Activated CD8-positive, alpha-beta T cell treated with anti-CD3 and anti-CD28 coated beads for 36 hours (primary cell): ENCODE data around the gene NFATC2. TPM values are rescaled to one million over a fixed set of nuclear protein-coding genes. Genes with fewer than 3 reads are reported as not detected.

Experiments used
- ATAC-seq: fragments of 200-7000 bp; cut with Tn5 transposase; one replicate; pipeline ENCODE4 v1.10.0; 2021; ENCODE audit warnings: mild to moderate bottlenecking, moderate library complexity
- CTCF ChIA-PET: fragments of 350-600 bp; sonication (Branson Sonifier 250); formaldehyde crosslinking; loops from one replicate; lab custom pipeline; 2021; ENCODE audit warnings: antibody characterized with exemption; lab: Charles Lee
- POLR2A ChIA-PET: fragments of 350-600 bp; sonication (Branson Sonifier 250); formaldehyde crosslinking; loops from one replicate; lab custom pipeline; 2021; ENCODE audit warnings: antibody characterized with exemption; lab: Charles Lee
- DNase-seq: peaks from one replicate; pipeline ENCODE4 v3.0.0-alpha.2; 2020
- H3K27ac Mint-ChIP-seq: one replicate; pipeline ENCODE4 v1.8.0; 2021; ENCODE audit warnings: mild to moderate bottlenecking, mixed read lengths
- H3K27me3 Mint-ChIP-seq: one replicate; pipeline ENCODE4 v1.8.0; 2021; ENCODE audit warnings: mixed read lengths
- H3K36me3 Mint-ChIP-seq: one replicate; pipeline ENCODE4 v1.8.0; 2021; ENCODE audit warnings: low read depth, mixed read lengths
- H3K4me1 Mint-ChIP-seq: one replicate; pipeline ENCODE4 v1.8.0; 2021; ENCODE audit warnings: low read depth, mixed read lengths
- H3K4me3 Mint-ChIP-seq: one replicate; pipeline ENCODE4 v1.8.0; 2021; ENCODE audit warnings: mild to moderate bottlenecking, moderate library complexity, mixed read lengths
- H3K9me3 Mint-ChIP-seq: one replicate; pipeline ENCODE4 v1.8.0; 2021; ENCODE audit warnings: mixed read lengths
- intact Hi-C: fragments of 100-400 bp; cut with micrococcal nuclease; formaldehyde crosslinking; loops from one replicate; pipeline ENCODE4 v1.10.0; 2022
- total RNA-seq, 2 experiments: library from RNA; stranded (reverse); gene quantifications; one replicate each; pipeline ENCODE4 v1.2.3, GENCODE V29; 2021
- TF ChIP-seq, protein P1 (sequence below): fragments of 200-600 bp; IDR thresholded peaks from one replicate; pipeline ENCODE4 v1.8.0; 2022; ENCODE audit warnings: antibody characterized with exemption, mild to moderate bottlenecking

Gene NFATC2
- total RNA-seq, 2 experiments from 2014 or later = 38.3 to 40.9 TPM

- POLR2A ChIA-PET = interaction anchor here (1.5 kb wide), 1 partner anchor 10 kb away, joined by 4 read pairs; no protein-coding TSS in a partner anchor
- H3K27ac Mint-ChIP-seq = peak overlapping the region; percentile 16
- no peaks in the 10 kb centered on the region for H3K9me3 Mint-ChIP-seq
Measured at GRCh38 chr20:51446656-51447055, 95.9 kb downstream of the NFATC2 start.

DNA sequence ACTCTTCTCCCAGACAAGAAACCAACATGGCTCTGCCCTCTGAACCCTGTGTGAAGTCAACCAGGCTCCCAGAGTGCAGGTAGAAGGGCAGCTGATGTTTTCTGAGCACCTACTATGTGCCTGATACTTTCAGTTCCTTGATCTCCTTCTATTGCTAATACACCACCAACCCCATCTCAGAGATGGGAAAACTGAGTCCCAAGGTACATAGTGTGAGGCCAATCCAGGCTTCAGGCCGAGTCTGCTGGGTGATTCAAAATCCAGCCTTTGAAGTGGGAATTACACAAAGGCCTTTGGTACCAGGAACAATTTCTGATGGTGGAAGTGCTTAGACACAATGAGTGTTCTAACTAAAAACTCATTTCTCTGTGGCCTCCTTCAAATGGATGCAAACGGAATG lies 96.3 kb downstream of the NFATC2 start:
- intact Hi-C loops = no loop called here
- no peaks in the 10 kb centered on the region for H3K27me3 Mint-ChIP-seq
- no peaks in the 10 kb centered on the region for H3K9me3 Mint-ChIP-seq
- H3K4me3 Mint-ChIP-seq = no peak overlapping the region
- peaks cover 33% of the 10 kb centered on the region for H3K4me1 Mint-ChIP-seq
- peaks cover 58% of the 10 kb centered on the region for H3K36me3 Mint-ChIP-seq
- no peak for ATAC-seq
- TF ChIP-seq, protein P1, sequence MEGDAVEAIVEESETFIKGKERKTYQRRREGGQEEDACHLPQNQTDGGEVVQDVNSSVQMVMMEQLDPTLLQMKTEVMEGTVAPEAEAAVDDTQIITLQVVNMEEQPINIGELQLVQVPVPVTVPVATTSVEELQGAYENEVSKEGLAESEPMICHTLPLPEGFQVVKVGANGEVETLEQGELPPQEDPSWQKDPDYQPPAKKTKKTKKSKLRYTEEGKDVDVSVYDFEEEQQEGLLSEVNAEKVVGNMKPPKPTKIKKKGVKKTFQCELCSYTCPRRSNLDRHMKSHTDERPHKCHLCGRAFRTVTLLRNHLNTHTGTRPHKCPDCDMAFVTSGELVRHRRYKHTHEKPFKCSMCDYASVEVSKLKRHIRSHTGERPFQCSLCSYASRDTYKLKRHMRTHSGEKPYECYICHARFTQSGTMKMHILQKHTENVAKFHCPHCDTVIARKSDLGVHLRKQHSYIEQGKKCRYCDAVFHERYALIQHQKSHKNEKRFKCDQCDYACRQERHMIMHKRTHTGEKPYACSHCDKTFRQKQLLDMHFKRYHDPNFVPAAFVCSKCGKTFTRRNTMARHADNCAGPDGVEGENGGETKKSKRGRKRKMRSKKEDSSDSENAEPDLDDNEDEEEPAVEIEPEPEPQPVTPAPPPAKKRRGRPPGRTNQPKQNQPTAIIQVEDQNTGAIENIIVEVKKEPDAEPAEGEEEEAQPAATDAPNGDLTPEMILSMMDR = no peak
- H3K27ac Mint-ChIP-seq = peak overlapping the region; percentile 16
- CTCF ChIA-PET = interaction anchor here (1.3 kb wide), 1 partner anchor 149 kb away, joined by 5 read pairs; no protein-coding TSS in a partner anchor
- POLR2A ChIA-PET = no interaction called here
- DNase-seq = no peak

More at GRCh38 chr20:51446656-51447055, 95.9 kb downstream of the NFATC2 start:
- intact Hi-C loops = no loop called here
- CTCF ChIA-PET = interaction anchor here (0.9 kb wide), 1 partner anchor 17 kb away, joined by 3 read pairs; no protein-coding TSS in a partner anchor
- TF ChIP-seq, protein P1 = no peak
- H3K27me3 Mint-ChIP-seq = no peaks in the 10 kb centered on the region
- H3K4me1 Mint-ChIP-seq = peaks cover 34% of the 10 kb centered on the region
- ATAC-seq = no peak
- DNase-seq = no peak
- H3K4me3 Mint-ChIP-seq = no peak overlapping the region
- peaks cover 57% of the 10 kb centered on the region for H3K36me3 Mint-ChIP-seq

- Mint-ChIP-seq H3K27ac (no peak overlapping the region), H3K27me3 (no peaks in the 10 kb centered on the region), H3K4me3 (no peak overlapping the region), H3K36me3 (peaks cover 61% of the 10 kb centered on the region), H3K4me1 (peaks cover 35% of the 10 kb centered on the region), H3K9me3 (no peaks in the 10 kb centered on the region)
- POLR2A ChIA-PET = interaction anchor here (0.5 to 1.3 kb wide), 2 partner anchors 36 to 84 kb away, joined by 3 read pairs; no protein-coding TSS in a partner anchor
- DNase-seq = no peak
- intact Hi-C loops = no loop called here
- TF ChIP-seq, protein P1 = no peak
- CTCF ChIA-PET = interaction anchor here (1.3 kb wide), 1 partner anchor 150 kb away, joined by 5 read pairs; no protein-coding TSS in a partner anchor
- ATAC-seq = no peak
Measured at GRCh38 chr20:51445591-51445990, 96.9 kb downstream of the NFATC2 start.

DNA sequence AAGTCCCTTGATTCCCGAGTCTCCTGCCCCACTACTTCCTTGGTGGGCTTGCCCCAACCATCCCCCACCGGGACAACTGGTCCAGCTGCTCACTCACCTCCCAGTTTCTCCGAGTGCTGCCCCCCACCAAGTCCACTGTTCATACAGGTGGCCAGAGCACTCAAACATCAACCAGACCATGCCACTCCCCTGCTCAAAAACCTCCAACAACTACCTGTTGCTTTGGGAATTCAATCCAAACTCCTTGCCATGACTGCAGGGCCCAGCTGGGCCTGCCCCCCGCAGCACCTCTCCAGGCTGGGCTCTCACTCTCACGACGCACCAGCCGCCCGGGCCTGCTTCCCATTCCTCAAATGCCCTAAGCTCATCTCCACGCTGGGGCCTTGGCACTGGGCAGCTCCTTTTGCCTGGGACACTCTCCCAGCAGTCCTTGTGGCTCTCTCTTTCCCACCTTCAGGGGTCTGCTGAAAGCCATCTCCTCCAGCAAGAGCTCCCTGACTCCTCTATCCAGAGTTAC lies 97.5 kb downstream of the NFATC2 start:
- intact Hi-C loops = no loop called here

More for the DNA sequence above, 97.5 kb downstream of the NFATC2 start:
- DNase-seq = no peak
- peaks cover 40% of the 10 kb centered on the region for H3K4me1 Mint-ChIP-seq
- H3K36me3 Mint-ChIP-seq = peaks cover 63% of the 10 kb centered on the region
- CTCF ChIA-PET = interaction anchor here (1.3 kb wide), 1 partner anchor 150 kb away, joined by 5 read pairs; no protein-coding TSS in a partner anchor
- H3K9me3 Mint-ChIP-seq = no peaks in the 10 kb centered on the region
- TF ChIP-seq, protein P1 = no peak
- no peaks in the 10 kb centered on the region for H3K27me3 Mint-ChIP-seq
- H3K4me3 Mint-ChIP-seq = no peak overlapping the region
- no peak for ATAC-seq
- H3K27ac Mint-ChIP-seq = no peak overlapping the region
- POLR2A ChIA-PET = interaction anchor here (0.5 to 1.3 kb wide), 3 partner anchors 9 to 84 kb away, joined by 3 read pairs; no protein-coding TSS in a partner anchor
